SK-N-SH (cell line): ENCODE data around the gene APLN. TPM values are rescaled to one million over a fixed set of nuclear protein-coding genes. Genes with fewer than 3 reads are reported as not detected.

Source experiments
- CTCF ChIA-PET: fragments of 300-600, 350-600 bp; formaldehyde crosslinking; extraction: SDS; loops from one replicate; lab custom pipeline; 2021; lab: Yijun Ruan, JAX
- POLR2A ChIA-PET: fragments of 350-600 bp; sonication (Branson Sonifier 250); formaldehyde crosslinking; extraction: SDS; loops from one replicate; lab custom pipeline; 2020; ENCODE audit warnings: antibody characterized with exemption, inconsistent platforms; lab: Yijun Ruan, JAX
- DNase-seq: peaks from one replicate; pipeline ENCODE4 v3.0.0; 2012
- H2AFZ ChIP-seq: fragments of 200-600 bp; sonication (generic); 2 replicates; pipeline ENCODE4 v1.8.1; 2016; ENCODE audit warnings: antibody characterized with exemption, mild to moderate bottlenecking, low read depth
- H3F3A ChIP-seq: fragments of 200-600 bp; sonication (generic); replicated peaks from 2 replicates; pipeline ENCODE3; 2016; ENCODE audit warnings: antibody characterized with exemption, mild to moderate bottlenecking; ENCODE audit not compliant: insufficient read depth
- H3K27ac ChIP-seq, 2 experiments: fragments of 200-500 bp in 1 of 2; fragments of 200-600 bp in 1 of 2; sonication (Bioruptor generic) in 1 of 2; sonication (generic), shearing (Covaris generic) in 1 of 2; 2 replicates each; pipeline versions ENCODE4 v1.5.1 to v1.6.1; 2014 to 2016; ENCODE audit warnings: low read depth in 2 of 2, inconsistent platforms in 1 of 2, low read length in 1 of 2, mild to moderate bottlenecking in 1 of 2, mixed read lengths in 1 of 2
- H3K27me3 ChIP-seq: fragments of 200-600 bp; sonication (generic), shearing (Covaris generic); 2 replicates; pipeline ENCODE4 v1.6.1; 2016; ENCODE audit warnings: mixed run types; ENCODE audit not compliant: insufficient read depth
- H3K36me3 ChIP-seq, 2 experiments: fragments of 200-500 bp in 1 of 2; fragments of 200-600 bp in 1 of 2; sonication (Bioruptor generic) in 1 of 2; sonication (generic) in 1 of 2; replicated peaks in 1 of 2; 2 replicates each; pipeline versions ENCODE3 to v1.5.1; 2014 to 2016; ENCODE audit warnings: low read length in 1 of 2, mild to moderate bottlenecking in 1 of 2; ENCODE audit not compliant: insufficient read depth in 2 of 2, control insufficient read depth in 1 of 2
- H3K4me1 ChIP-seq, 2 experiments: fragments of 200-500 bp in 1 of 2; fragments of 200-600 bp in 1 of 2; sonication (Bioruptor generic) in 1 of 2; sonication (generic), shearing (Covaris generic) in 1 of 2; 2 replicates each; pipeline versions ENCODE4 v1.5.1 to v1.6.1; 2014 to 2016; ENCODE audit warnings: low read depth in 1 of 2, low read length in 1 of 2, mixed run types in 1 of 2; ENCODE audit not compliant: insufficient read depth in 2 of 2, control insufficient read depth in 1 of 2
- H3K4me2 ChIP-seq: fragments of 200-600 bp; sonication (generic), shearing (Covaris generic); 2 replicates; pipeline ENCODE4 v1.6.1; 2017; ENCODE audit warnings: mixed run types
- H3K4me3 ChIP-seq, 2 experiments: fragments of 200-500 bp in 1 of 2; fragments of 200-600 bp in 1 of 2; sonication (Bioruptor generic) in 1 of 2; sonication (generic), shearing (Covaris generic) in 1 of 2; 2 replicates each; pipeline versions ENCODE4 v1.5.1 to v1.8.1; 2014 to 2016; ENCODE audit warnings: low read depth in 2 of 2, inconsistent platforms in 1 of 2, low read length in 1 of 2, mild to moderate bottlenecking in 1 of 2, mixed read lengths in 1 of 2, moderate library complexity in 1 of 2
- H3K79me2 ChIP-seq: fragments of 200-600 bp; sonication (generic); 2 replicates; pipeline ENCODE4 v1.8.1; 2017; ENCODE audit warnings: mild to moderate bottlenecking; ENCODE audit not compliant: insufficient read depth
- H3K9ac ChIP-seq: fragments of 200-600 bp; sonication (generic); 2 replicates; pipeline ENCODE4 v1.6.1; 2017; ENCODE audit warnings: mixed run types
- H3K9me2 ChIP-seq: fragments of 200-600 bp; sonication (generic); 2 replicates; pipeline ENCODE4 v1.6.1; 2017; ENCODE audit warnings: mixed run types
- H3K9me3 ChIP-seq: fragments of 200-600 bp; sonication (generic); 2 replicates; pipeline ENCODE4 v1.6.1; 2017; ENCODE audit warnings: mixed run types, mild to moderate bottlenecking, moderate library complexity
- H4K20me1 ChIP-seq: fragments of 200-600 bp; sonication (generic); 2 replicates; pipeline ENCODE4 v1.6.1; 2017; ENCODE audit warnings: mild to moderate bottlenecking, mixed run types; ENCODE audit not compliant: insufficient read depth
- CTCF ChIP-seq: fragments of 200-600 bp; sonication (generic); IDR thresholded peaks from 2 replicates; pipeline ENCODE4 v1.6.1; 2017; ENCODE audit warnings: antibody characterized with exemption, mild to moderate bottlenecking, moderate library complexity
- EZH2phosphoT487 ChIP-seq: fragments of 200-600 bp; sonication (generic); IDR thresholded peaks from 2 replicates; pipeline ENCODE4 v1.6.1; 2017; ENCODE audit warnings: low read depth, mixed run types, mild to moderate bottlenecking, antibody characterized with exemption, moderate library complexity, borderline replicate concordance
- FOSL2 ChIP-seq: IDR thresholded peaks from 2 replicates; pipeline ENCODE4 v1.4.0; 2012; ENCODE audit warnings: low read depth, mild to moderate bottlenecking, moderate library complexity, borderline replicate concordance
- FOXJ3 ChIP-seq: sonication (generic); formaldehyde crosslinking; IDR thresholded peaks from 2 replicates; pipeline ENCODE4 v1.5.1; 2020; ENCODE audit warnings: mild to moderate bottlenecking, missing genetic modification reagents
- FOXM1 ChIP-seq: IDR thresholded peaks from 2 replicates; pipeline ENCODE4 v1.4.0; 2012; ENCODE audit warnings: low read depth, mild to moderate bottlenecking
- MEF2A ChIP-seq: IDR thresholded peaks from 2 replicates; pipeline ENCODE4 v1.4.0; 2012; ENCODE audit warnings: low read depth, borderline replicate concordance
- NFIC ChIP-seq: IDR thresholded peaks from 2 replicates; pipeline ENCODE4 v1.4.0; 2012; ENCODE audit warnings: borderline replicate concordance
- POLR2AphosphoS5 ChIP-seq: IDR thresholded peaks from 2 replicates; pipeline ENCODE4 v1.6.1; 2012; ENCODE audit warnings: low read depth, low read length
- RAD21 ChIP-seq: IDR thresholded peaks from 2 replicates; pipeline ENCODE4 v1.6.1; 2012; ENCODE audit warnings: mild to moderate bottlenecking, low read length
- RCOR1 ChIP-seq: fragments of 150-350 bp; IDR thresholded peaks from 2 replicates; pipeline ENCODE4 v1.6.1; 2017; ENCODE audit warnings: antibody characterized with exemption, low read length
- REST ChIP-seq: IDR thresholded peaks from 2 replicates; pipeline ENCODE4 v1.6.1; 2012; ENCODE audit warnings: mild to moderate bottlenecking, low read depth, low read length, moderate library complexity
- SIN3A ChIP-seq: IDR thresholded peaks from 2 replicates; pipeline ENCODE4 v1.6.1; 2012; ENCODE audit warnings: low read depth, mild to moderate bottlenecking, low read length, moderate library complexity, borderline replicate concordance
- SMC3 ChIP-seq: IDR thresholded peaks from 2 replicates; pipeline ENCODE4 v1.6.1; 2012; ENCODE audit warnings: low read depth, low read length, improper control_type of control experiment
- TAF1 ChIP-seq: IDR thresholded peaks from 2 replicates; pipeline ENCODE4 v1.6.1; 2012; ENCODE audit warnings: low read depth, mild to moderate bottlenecking, low read length, moderate library complexity, borderline replicate concordance
- TCF12 ChIP-seq: IDR thresholded peaks from 2 replicates; pipeline ENCODE4 v1.4.0; 2012
- TEAD4 ChIP-seq: IDR thresholded peaks from 2 replicates; pipeline ENCODE4 v1.4.0; 2012; ENCODE audit warnings: mild to moderate bottlenecking, borderline replicate concordance; ENCODE audit not compliant: insufficient read depth
- WGBS: methylation state at CpG from one replicate; pipeline ENCODE4 v1.1.6; 2017; ENCODE audit warnings: low lambda C conversion rate; 5-methylcytosine and 5-hydroxymethylcytosine counted together
- polyA plus RNA-seq, 3 experiments: library from polyadenylated mRNA; depleted of rRNA; stranded (reverse); fragments of >200 nt; gene quantifications; 2 replicates each; pipeline ENCODE4 v1.2.3, GENCODE V29; 2012

Gene APLN
- polyA plus RNA-seq, 1 of the 3 experiments (the other 2 are of a cell fraction): 0.82 TPM

- 43% methylated on average over 2 of the region's 2 CpGs for WGBS
- CTCF ChIA-PET: interaction anchor here (1.0 to 1.8 kb wide), 2 partner anchors 21 to 67 kb away, joined by 3 to 6 read pairs; no protein-coding TSS in a partner anchor
- POLR2A ChIA-PET: no interaction called here
Measured at GRCh38 chrX:129659141-129659540, 4.4 kb upstream of the APLN start.

GRCh38 chrX:129658429-129658828 lies 3.7 kb upstream of the APLN start:
- WGBS: 78% methylated on average over 5 of the region's 5 CpGs
- ChIA-PET CTCF (interaction anchor here (1.8 kb wide), 1 partner anchor 68 kb away, joined by 6 read pairs; no protein-coding TSS in a partner anchor), POLR2A (no interaction called here)
- DNase-seq: no peak
- peaks cover 0 to 11% of the 10 kb centered on the region in 2 experiments; a peak in 1 of 4 replicates for H3K4me1 ChIP-seq
- H2AFZ ChIP-seq: no peak overlapping the region
- no peaks in the 10 kb centered on the region for H4K20me1 ChIP-seq
- no peak overlapping the region for H3K4me3 ChIP-seq
- H3K79me2 ChIP-seq: no peaks in the 10 kb centered on the region
- no peaks in the 10 kb centered on the region for H3F3A ChIP-seq
- no peaks in the 10 kb centered on the region for H3K9me2 ChIP-seq
- no peak overlapping the region for H3K27ac ChIP-seq
- H3K9ac ChIP-seq: no peak overlapping the region
- no peaks in the 10 kb centered on the region for H3K36me3 ChIP-seq
- no peaks in the 10 kb centered on the region for H3K9me3 ChIP-seq
- H3K4me2 ChIP-seq: no peak overlapping the region
- H3K27me3 ChIP-seq: peaks cover 19% of the 10 kb centered on the region
- TF ChIP-seq FOXJ3 (CRISPR knock-in tag) (no peak), CTCF (no peak), TCF12 (no peak), TEAD4 (no peak), FOSL2 (no peak), MEF2A (no peak), NFIC (no peak), REST (no peak), RAD21 (no peak), FOXM1 (no peak), TAF1 (no peak)

More at GRCh38 chrX:129659141-129659540, 4.4 kb upstream of the APLN start:
- no peak overlapping the region for H3K4me2 ChIP-seq
- no peak overlapping the region for H3K9ac ChIP-seq
- no peaks in the 10 kb centered on the region for H3K79me2 ChIP-seq
- DNase-seq: no peak
- H3K4me1 ChIP-seq: peaks cover 0 to 4% of the 10 kb centered on the region in 2 experiments; a peak in 1 of 4 replicates
- H3K36me3 ChIP-seq: no peaks in the 10 kb centered on the region
- H3K27ac ChIP-seq: no peak overlapping the region
- peaks cover 12% of the 10 kb centered on the region for H3K27me3 ChIP-seq
- no peaks in the 10 kb centered on the region for H3F3A ChIP-seq
- H2AFZ ChIP-seq: no peak overlapping the region
- H4K20me1 ChIP-seq: no peaks in the 10 kb centered on the region
- no peaks in the 10 kb centered on the region for H3K9me2 ChIP-seq
- H3K9me3 ChIP-seq: no peaks in the 10 kb centered on the region
- TF ChIP-seq EZH2phosphoT487: no peak
- TF ChIP-seq RCOR1: no peak
- no peak for TF ChIP-seq TAF1
- no peak for TF ChIP-seq REST
- no peak for TF ChIP-seq SIN3A
- no peak for TF ChIP-seq POLR2AphosphoS5
- TF ChIP-seq RAD21: no peak
- no peak for TF ChIP-seq SMC3
- no peak overlapping the region for H3K4me3 ChIP-seq
